HG02885 (cell line): ENCODE data around the gene PPFIBP2.
"Not testable (repeated sequence)": the region's sequence is repeated elsewhere in the genome, so short reads cannot be mapped to it uniquely, and the experiment has no call there.

Source experiments
- ATAC-seq: cut with Tn5 transposase; IDR thresholded peaks from one replicate; pipeline ENCODE4 v1.9.1; 2021; ENCODE audit warnings: mild to moderate bottlenecking; ENCODE audit not compliant: unreplicated experiment, poor library complexity

Gene PPFIBP2

DNA sequence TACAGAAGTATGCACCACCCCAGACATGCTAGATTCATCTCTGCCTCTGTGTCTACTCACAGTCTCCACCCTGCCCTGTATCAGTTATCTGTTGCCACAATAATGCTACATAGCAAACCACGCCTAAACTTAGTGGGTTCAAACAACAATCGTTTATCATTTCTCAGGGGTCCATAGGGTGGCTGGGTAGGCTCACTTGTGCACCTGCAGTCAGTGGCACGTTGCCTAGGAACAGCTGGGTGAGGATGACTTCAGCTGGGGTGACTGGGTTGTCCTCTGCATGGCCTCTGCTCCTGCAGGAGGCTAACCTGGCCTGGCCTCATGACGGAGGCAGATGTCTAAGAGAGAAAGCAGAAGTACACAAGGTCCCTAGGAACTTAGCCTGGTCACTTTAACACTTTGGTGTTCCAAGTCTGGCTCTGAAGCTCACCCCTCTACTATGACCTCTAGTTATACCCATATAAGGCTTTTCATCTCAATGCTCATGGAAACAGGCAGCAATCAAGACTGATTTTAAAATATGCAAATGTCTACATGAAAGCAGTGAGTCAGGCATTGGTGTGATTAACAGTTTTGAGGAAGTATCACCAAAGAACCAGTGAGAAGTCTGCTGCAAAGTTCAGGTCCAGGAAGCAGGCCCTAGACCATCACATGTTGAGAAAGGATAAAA lies 17.8 kb upstream of the PPFIBP2 start:
- peak; percentile 85 for ATAC-seq

DNA sequence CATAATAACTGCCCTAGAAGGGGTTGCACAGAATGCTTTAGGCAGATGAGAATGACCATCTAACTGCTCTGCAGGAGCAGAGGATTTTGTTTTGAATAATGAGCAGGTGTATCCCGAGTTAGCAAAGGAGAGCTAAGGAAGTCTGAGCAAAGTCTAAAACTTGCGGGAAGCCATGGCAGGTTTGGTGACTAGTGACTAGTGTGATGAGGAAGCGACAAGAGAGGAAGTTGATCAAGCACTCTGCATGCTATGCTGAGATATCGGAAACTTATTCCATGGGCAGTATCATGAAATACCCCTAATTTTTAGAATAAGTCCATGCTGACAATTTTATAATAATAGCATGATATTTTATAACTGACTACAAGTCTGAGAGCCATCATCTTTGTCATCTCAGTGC lies 15.6 kb upstream of the PPFIBP2 start:
- ATAC-seq = no peak

DNA sequence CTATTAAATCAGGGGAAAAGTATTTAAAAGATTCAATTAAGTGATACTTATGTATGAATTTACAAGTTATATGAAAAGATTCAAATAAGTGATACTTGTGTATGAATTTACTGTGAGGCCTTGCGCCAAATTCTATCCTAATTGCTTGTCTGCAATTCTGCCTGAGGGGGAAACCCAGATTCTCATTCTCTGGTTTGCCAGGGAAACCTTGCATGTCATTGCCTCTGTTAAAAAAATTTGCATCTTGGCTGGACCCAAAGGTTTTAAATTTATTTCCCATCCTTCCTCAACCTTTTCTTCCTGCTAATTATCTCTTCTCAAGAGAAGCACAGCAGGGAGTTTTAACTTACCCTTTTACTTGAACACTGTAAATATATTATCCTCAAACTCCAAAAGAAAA lies 14.7 kb upstream of the PPFIBP2 start:
- no peak for ATAC-seq

DNA sequence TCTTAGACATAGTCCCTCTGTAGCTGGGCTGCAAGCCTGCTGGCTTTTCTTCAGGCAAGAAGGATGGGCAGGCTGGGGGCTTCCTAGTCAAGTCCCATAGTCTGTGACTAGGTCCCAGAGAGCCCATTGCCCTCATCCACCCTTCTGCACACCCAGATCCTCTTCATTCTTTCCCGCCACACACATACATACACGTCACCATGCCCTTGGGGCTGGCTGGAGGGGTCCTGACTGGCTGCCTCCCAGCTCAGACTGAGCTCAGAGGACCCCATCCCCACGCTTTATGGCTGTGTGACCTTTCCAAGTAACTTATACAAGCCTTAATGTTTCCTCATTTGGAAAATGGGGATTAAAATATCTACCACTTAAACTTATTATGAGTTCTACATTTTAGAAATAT lies 13.5 kb upstream of the PPFIBP2 start:
- ATAC-seq = no peak

DNA sequence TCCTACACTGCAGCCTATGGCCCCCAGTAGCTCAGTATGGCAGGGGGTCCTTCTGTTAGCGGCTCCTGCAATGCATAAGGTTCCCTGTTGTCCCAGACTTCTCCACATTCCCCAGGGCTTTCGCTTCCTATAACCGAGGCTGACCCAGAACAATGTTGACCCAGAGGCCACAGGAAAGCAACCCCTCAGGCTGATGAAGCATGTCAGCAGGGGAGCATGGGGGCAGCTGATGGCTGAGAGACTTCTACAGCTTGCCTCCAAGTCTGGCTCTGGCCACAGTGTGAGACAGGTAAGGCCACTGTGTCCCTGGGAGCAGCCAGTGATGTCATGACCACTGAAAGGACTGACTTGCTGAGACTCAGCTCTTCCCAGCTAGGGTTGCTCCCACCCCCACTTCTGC lies 12.5 kb upstream of the PPFIBP2 start:
- no peak for ATAC-seq

DNA sequence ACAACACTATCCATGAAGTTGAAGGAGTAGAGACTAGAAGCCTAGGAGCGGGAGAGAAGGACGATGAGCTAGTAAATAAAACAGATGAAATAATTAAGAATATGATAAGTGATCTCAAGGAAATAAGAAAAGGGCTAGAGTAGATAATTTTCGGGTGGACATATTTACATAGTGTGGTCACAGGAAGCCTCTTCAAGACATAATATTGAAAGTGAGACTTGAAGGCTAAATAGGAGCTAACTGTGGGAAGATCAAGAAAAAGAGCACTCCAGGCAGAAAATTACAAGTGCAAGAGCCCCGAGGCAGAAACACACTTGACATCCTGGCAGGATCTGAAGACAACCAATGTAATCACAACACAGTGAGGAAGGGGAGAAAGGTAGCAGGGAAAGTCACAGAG lies 11.9 kb upstream of the PPFIBP2 start:
- ATAC-seq = peak; percentile 67

DNA sequence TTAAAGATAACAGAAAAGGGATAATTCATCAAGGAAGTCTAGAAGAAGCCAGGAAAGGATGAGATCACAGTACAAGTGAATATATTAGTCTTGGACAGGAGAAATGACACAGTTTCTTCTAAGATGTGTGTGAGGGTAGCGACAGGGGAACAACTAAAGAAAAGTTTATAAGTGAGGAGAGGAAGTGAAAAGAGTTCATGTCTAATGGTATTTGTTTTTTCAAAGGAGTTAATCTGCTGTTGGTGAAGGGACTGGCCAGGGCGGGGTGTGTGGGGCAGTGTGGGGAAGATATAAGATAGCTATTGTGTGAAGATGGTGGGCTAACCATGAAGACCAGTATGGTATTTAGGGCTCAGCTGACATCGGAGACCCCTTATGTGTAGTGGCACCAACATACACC lies 7.6 kb upstream of the PPFIBP2 start:
- ATAC-seq = no peak

DNA sequence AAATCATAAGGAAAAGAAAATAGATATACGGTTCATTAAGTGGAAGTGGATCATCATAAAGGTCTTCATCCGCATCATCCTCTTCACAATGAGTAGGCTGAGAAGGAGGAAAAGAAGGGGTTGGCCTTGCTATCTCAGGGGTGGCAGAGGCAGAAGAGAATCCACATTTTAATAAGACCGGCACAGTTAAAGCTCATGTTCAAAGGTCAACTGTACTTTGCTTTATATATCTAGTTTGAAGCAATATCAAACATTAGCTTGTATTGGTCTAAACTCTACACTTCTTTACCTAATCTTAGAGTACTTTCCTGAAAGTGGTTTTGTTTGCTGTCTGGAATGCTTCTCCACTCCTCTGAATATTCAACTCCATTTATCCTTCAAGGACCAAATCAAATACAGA lies 5.7 kb upstream of the PPFIBP2 start:
- no peak for ATAC-seq

DNA sequence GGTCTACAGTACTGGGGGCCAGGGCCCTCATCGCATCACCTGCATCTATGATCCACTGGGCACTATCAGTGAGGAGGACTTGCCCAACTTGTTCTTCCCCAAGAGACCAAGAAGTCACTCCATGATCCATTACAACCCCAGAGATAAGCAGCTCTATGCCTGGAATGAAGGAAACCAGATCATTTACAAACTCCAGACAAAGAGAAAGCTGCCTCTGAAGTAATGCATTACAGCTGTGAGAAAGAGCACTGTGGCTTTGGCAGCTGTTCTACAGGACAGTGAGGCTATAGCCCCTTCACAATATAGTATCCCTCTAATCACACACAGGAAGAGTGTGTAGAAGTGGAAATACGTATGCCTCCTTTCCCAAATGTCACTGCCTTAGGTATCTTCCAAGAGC lies 3.8 kb upstream of the PPFIBP2 start:
- no peak for ATAC-seq

DNA sequence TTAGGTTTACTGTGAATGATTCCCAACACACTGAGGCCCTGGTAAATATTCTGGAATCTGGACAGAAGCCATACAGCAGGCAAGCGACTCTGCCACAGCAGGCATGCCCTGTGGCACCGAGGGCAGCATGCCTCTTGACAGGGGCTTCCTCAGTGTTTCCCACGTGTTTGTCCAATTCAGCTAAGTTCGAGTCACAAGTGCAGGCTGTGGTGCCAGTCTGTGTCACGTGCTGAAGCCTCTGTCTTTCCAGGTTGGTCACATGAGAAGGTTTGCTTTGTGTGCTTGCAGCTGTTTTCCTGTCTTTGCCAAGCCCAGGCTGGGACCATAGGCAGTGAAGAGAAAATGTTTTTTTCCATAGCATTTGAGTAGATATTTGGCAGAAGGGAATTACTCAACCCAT lies 2.4 kb upstream of the PPFIBP2 start:
- ATAC-seq = no peak

DNA sequence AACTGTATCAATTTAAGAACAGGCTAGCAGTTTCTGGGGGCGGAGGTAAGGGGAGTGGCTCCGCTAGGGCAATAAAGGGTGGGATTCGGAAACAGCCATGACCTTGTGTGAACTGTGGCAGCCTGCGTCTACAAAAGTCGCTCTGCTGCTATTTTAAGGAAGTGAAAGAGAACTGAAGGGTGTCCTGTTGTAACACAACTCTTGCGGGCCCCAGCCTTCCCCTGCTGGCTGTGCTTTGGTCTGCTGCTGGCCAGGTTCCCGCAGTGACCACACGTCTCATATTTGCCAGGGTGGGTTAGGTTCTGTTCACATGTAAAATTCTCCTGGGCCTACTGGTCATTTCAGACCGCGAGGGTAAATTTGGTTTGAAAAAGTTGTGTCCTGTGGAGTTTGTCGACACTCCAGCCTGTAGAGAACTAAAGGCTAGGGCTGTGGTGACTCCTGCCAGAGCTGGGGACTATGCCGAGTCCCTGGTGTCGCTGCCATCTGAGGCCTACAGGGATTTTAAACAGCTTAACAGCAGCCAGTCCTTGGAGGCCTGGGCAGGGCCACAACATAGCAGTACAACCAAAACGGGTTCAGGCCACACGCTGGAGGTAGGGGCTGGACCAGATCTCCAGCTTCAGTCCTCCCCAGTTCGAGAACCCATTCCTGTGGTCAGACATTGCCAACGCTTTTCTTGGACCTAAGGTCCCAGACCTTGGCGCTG lies 1.1 kb upstream of the PPFIBP2 start:
- peak; percentile 69 for ATAC-seq

DNA sequence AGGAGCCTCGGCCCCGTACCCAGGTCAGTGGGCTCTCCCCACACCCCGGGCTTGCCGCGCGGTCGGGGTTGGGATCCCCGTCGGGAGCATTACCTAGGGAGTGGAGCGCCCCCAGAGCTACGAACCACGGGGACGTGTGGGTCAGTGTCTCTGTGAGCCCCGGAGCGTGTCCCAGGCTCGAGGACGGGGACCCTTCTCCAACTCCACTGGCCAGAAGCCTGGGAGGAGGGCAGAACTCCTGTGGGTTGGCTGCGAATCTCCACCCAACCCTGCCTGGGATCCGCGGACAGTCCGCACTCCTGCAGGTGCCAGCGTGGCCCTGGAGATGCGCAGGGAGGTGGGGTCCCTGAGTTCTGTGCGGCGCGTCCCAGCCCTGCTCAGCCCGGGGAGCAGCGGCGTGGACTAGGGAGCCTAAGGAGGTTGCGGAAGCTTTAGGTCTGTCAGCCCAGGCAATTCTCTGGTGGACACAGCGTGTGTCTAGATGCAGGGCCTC lies 346 bp downstream of the PPFIBP2 start:
- ATAC-seq = peak; percentile 8

DNA sequence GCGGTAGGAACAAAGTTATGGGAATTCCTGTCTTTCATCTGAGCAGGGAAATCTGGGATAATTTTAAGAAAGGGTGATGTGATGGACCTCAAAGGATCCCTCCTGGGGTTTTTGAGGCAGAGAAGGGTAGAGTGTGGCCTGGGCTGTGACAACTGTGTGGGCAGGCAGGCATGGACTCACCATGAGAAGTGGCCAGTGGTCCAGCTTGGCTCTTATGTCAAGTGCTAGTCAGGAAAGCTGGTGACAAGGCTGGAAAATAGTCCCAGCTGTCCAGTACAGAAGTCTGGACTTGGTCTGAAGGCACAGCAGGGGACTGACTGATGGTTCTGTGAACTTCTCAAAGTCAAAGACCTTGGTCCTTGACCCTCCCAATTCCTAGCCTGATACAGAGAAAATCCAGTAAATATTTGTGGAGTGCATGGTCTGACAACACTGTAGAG lies 1.7 kb downstream of the PPFIBP2 start:
- ATAC-seq = no peak

DNA sequence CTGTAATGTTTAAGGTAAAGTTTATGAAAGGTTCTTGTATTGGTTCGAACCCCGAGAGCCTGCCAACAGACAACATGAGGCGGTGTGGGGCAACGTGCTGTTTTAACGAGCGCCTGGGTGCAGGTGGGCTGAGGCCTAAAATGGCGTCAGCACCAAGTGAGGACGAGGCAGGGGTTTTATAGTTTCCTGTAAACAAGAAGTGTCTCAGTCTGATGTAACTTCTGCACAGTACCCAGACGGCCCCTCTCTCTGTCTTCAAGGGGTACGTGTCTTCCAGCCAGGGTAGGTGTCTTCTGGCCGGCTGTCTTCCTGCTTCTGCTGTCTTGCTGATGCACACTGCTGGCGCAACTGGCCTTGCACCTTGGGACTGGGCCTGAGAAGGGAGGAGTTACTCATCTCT lies 2.7 kb downstream of the PPFIBP2 start:
- no peak for ATAC-seq

DNA sequence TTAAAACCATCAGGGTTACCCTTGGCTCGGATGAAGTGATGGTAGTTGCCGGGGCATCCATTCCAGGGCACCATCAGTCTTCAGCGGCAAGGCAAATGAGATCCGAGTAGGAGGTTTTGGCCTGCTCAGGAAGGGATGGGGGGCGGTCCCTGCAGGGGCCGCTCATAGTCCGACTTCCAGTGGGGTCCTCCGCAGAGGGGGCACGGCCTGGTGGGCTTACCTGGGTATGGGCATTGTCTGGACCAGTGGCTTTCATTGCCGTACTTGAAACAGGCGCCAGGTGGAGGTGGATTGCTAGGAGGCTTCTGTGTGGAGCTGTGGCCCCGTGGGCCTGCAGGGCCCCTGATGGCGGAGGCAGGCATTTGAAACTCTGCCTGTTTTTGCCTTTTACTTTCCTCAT lies 3.9 kb downstream of the PPFIBP2 start:
- ATAC-seq = not testable (repeated sequence)

DNA sequence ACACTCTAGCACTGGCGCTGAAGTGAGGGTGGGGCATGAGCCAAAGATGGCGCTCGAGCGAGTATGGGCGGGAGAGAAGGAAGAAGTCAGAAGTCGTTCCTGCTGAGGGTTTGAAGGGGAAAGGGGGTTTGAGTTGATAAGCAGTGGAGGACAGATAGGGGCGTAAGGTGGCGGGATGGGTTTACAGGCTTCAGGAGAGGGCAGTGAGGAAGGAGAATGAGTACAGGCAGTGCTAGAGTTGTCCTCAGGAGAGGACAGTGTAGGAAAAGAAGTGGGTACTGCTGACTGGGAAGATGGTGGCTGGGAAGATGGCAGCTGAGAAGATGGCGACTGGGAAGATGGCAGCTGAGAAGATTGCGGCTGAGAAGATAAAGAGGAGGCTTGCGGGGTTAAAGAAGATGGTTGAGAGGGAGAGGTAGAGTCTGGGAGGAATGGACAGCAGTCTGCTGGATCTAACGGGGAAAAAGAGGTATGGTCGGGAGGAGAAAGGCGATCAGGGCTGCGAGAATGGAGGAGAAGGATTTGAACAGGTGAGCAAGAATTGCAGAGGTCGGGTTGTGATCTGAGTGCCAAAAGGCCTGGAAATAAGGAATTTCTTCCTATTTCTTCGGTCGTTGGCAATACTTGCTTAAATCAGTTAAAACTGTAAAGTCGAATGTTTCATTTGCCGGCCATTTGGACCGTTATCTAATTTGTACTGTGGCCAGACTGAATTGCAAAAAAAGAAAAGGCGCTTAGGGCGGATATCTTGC lies 5.2 kb downstream of the PPFIBP2 start:
- no peak for ATAC-seq

DNA sequence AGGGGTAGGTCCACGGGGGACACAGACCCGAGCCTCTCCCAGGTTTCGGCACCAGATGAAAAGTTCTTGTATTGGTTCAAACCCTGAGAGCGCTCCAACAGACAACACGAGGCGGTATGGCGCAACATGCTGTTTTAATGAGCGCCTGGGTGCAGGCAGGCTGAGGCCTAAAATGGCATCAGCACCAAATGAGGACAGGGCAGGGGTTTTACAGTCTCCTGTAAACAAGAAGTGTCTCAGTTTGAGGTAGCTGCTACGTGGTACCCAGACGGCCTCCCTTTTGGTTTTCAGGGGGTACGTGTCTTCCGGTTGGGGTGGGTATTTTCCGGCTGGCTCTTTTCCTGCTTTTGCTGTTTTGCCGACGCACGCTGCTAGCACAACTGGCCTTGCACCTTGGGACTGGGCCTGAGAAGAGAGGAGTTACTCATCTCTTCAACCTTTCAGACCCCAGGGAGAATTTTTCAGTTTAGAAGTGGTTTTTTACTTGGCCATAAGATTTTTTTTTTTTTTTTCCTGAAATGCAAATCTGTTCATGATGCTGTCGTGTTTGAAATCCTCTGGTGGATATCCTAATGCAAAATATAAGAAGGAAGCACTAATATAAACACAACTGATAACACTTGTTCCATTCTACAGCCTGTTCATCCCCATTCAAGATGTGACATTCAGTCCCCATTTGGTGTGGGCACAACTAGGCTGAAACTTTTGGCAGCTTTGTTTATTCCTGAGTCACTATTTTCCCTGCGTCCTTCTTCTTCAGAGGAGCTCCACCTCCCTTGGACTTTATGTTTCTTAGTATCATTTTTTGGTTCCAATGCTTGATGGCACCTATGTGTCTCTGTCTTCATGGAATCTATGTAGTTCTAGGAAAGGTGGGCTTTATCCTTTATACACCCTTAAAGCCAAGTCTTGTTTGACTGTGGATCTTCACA lies 6.5 kb downstream of the PPFIBP2 start:
- peak; percentile 54 for ATAC-seq

DNA sequence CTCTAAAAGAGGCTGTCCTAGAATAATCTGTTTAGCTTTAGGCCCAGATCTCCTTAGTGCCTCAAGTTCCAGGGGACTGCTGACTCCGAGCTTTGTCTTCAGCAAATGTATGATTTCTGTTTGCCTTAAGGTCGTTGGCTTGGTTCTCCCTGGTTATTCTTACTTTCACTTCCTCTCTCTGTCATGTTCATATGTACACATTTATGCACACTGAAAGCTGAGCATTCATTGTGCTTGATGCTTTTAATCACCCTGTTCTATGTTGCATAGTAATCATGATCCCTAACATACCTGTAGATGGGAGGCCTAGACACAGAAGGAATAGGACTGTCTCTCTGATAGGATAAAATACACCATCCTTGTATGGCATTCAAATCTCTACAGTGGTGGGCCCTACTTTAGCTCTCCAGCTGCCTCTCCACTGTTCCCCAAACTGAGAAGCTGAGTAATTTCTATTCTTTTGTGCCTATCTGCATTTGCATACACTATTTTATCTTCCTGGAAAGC lies 7.2 kb downstream of the PPFIBP2 start:
- ATAC-seq = peak; percentile 78

DNA sequence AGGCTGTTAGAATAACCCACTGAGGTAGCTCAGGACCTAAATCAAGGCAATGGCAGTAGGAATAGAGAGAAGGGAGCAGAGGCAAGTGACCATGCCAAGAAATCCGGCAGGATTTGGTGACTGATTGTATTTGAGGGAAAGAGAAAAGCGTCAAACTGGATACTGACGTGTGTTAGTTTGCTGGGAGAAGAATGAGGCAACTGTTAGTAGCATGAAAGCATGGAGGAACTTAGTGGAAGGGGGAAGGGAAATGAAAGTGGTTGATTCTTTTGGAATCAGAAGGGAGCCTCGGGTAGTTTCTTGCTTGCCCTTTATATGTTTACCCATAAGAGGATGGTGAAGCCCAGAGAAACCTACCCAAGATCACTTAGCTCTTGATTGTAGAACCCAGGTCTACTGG lies 8.3 kb downstream of the PPFIBP2 start:
- no peak for ATAC-seq

DNA sequence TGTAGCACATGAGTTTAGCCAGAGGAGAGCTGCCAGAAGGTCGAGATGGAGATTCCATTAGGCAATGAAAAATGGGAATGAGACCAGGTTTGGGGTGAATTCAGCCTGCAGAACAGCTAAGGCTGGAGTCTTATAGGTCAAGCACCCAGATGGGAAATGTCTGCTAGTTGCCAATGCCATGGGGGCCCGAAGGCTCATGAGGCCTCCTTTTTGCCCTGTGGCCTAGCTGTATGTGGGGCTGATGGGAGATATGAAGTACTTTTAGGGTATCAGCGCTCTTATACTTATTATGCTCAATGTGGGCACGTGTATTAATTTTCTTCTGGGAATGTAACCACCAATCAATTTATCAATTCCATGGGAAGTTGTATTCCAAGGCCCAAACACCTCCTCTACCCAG lies 8.7 kb downstream of the PPFIBP2 start:
- no peak for ATAC-seq
